ENCODE data around the gene PTPRN. TPM values are rescaled to one million over a fixed set of nuclear protein-coding genes. Genes with fewer than 3 reads are reported as not detected.
"Not testable (repeated sequence)": the region's sequence is repeated elsewhere in the genome, so short reads cannot be mapped to it uniquely, and the experiment has no call there.

Gene PTPRN
- total and polyA plus RNA-seq, 5 donors from 2014 or later = 0.28 TPM; not detected in 4

DNA sequence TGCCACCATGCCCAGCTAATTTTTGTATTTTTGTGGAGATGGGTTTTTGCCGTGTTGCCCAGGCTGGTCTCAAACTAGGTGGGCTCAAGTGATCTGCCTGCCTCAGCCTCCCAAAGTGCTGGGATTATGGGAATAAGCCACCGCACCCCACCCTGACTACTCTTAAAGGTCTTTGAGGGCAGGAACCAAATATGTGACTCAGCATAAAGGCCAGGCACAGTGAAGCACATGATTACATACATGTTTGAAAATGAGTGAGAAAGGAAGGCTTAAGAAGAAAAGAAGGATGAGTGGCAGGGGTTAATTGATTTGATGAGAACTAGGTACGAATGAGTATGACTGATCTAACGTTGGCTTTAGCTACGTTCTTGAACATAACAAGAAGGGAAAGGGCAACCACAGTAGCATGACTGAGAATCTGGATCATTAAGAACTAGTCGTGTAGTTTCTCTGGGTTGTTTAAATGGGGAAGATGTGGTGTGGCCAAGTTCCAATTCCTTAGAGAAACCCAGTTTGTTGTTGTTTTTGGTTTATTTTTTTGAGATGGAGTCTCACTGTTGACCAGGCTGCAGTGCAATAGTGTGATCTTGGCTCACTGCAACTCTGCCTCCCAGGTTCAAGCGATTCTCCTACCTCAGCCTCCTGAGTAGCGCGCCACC is 16.6 kb upstream of the PTPRN start:
- no peak overlapping the region for H3K27ac ChIP-seq (ENCODE audit: insufficient read depth, low read length, poor library complexity, severe bottlenecking)
- H3K4me3 ChIP-seq (ENCODE audit: low read depth, low read length) = no peak overlapping the region
- H3K4me3 Mint-ChIP-seq = no peak overlapping the region
- H3K27ac Mint-ChIP-seq = no peak overlapping the region
- H3K4me1 ChIP-seq (ENCODE audit: control insufficient read depth, insufficient read depth, low read length, poor library complexity, severe bottlenecking) = peaks cover 8% of the 10 kb centered on the region
- ATAC-seq (ENCODE audit: low read depth in 2 of 2) (no peak), DNase-seq (no peak)
- H3K36me3 Mint-ChIP-seq = no peaks in the 10 kb centered on the region
- no peaks in the 10 kb centered on the region for H3K9me3 ChIP-seq (ENCODE audit: control insufficient read depth in 2 of 2, low read length in 2 of 2)
- H3K27me3 Mint-ChIP-seq = peaks cover 25% of the 10 kb centered on the region
- peaks cover 0 to 4% (median 0%) of the 10 kb centered on the region in 7 donors for H3K9me3 Mint-ChIP-seq
- no peaks in the 10 kb centered on the region for H3K36me3 ChIP-seq (ENCODE audit: control insufficient read depth, insufficient read depth, low read length)
- H3K27me3 ChIP-seq (ENCODE audit: control insufficient read depth, insufficient read depth, low read length) = peaks cover 15% of the 10 kb centered on the region
- H3K4me1 Mint-ChIP-seq = peaks cover 0 to 15% (median 7%) of the 10 kb centered on the region in 4 donors

DNA sequence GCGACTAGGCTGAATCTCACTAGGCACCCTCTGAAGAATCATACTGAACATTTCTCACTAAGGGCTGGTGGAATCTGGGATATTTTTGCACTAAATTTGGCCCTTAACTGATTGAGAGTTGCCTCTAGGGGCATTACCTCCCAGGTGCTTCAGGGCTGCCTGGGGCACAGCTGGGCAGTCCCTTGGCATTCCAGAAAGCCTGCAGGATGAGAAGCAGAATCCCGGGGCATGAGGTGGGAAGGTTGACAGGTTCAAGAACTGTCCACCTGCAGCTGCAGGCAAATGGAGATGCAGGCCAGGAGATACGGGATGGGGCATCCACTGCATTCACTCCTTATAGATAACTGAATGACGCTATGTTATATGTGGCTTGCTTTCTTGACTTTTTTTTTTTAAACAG is 15.9 kb upstream of the PTPRN start:
- H3K36me3 Mint-ChIP-seq = no peaks in the 10 kb centered on the region
- no peaks in the 10 kb centered on the region for H3K9me3 ChIP-seq (ENCODE audit: control insufficient read depth in 2 of 2, low read length in 2 of 2)
- H3K4me3 Mint-ChIP-seq = no peak overlapping the region
- H3K27ac Mint-ChIP-seq = peak overlapping the region in 1 of 3 donors; percentile 12
- ATAC-seq (ENCODE audit: low read depth in 2 of 2) (no peak), DNase-seq (no peak)
- no peak overlapping the region for H3K4me3 ChIP-seq (ENCODE audit: low read depth, low read length)
- H3K27me3 Mint-ChIP-seq = peaks cover 19% of the 10 kb centered on the region
- H3K27ac ChIP-seq (ENCODE audit: insufficient read depth, low read length, poor library complexity, severe bottlenecking) = no peak overlapping the region
- H3K36me3 ChIP-seq (ENCODE audit: control insufficient read depth, insufficient read depth, low read length) = no peaks in the 10 kb centered on the region
- peaks cover 0 to 19% (median 8%) of the 10 kb centered on the region in 4 donors for H3K4me1 Mint-ChIP-seq
- H3K4me1 ChIP-seq (ENCODE audit: control insufficient read depth, insufficient read depth, low read length, poor library complexity, severe bottlenecking) = peaks cover 11% of the 10 kb centered on the region
- peaks cover 15% of the 10 kb centered on the region for H3K27me3 ChIP-seq (ENCODE audit: control insufficient read depth, insufficient read depth, low read length)
- H3K9me3 Mint-ChIP-seq = peaks cover 0 to 4% (median 0%) of the 10 kb centered on the region in 7 donors

- H3K9me3 Mint-ChIP-seq = peaks cover 0 to 3% (median 0%) of the 10 kb centered on the region in 7 donors
- no peaks in the 10 kb centered on the region for H3K36me3 Mint-ChIP-seq
- no peak for ATAC-seq (ENCODE audit: low read depth in 2 of 2)
- Histone ChIP-seq H3K27ac (ENCODE audit: insufficient read depth, low read length, poor library complexity, severe bottlenecking) (no peak overlapping the region), H3K4me3 (ENCODE audit: low read depth, low read length) (no peak overlapping the region), H3K9me3 (ENCODE audit: control insufficient read depth in 2 of 2, low read length in 2 of 2) (no peaks in the 10 kb centered on the region), H3K27me3 (ENCODE audit: control insufficient read depth, insufficient read depth, low read length) (peaks cover 12% of the 10 kb centered on the region), H3K4me1 (ENCODE audit: control insufficient read depth, insufficient read depth, low read length, poor library complexity, severe bottlenecking) (peaks cover 11% of the 10 kb centered on the region), H3K36me3 (ENCODE audit: control insufficient read depth, insufficient read depth, low read length) (no peaks in the 10 kb centered on the region)
- H3K27me3 Mint-ChIP-seq = peaks cover 10% of the 10 kb centered on the region
- H3K4me1 Mint-ChIP-seq = peaks cover 0 to 20% (median 8%) of the 10 kb centered on the region in 4 donors
- H3K4me3 Mint-ChIP-seq = no peak overlapping the region
- no peak for DNase-seq
- H3K27ac Mint-ChIP-seq = no peak overlapping the region
Observed at GRCh38 chr2:219323434-219323833, 14.2 kb upstream of the PTPRN start.

GRCh38 chr2:219314804-219315468 is 5.7 kb upstream of the PTPRN start:
- no peak for ATAC-seq (ENCODE audit: low read depth in 2 of 2)
- H3K4me1 Mint-ChIP-seq = peaks cover 0 to 2% (median 0%) of the 10 kb centered on the region in 4 donors
- H3K27me3 Mint-ChIP-seq = peaks cover 23% of the 10 kb centered on the region
- no peak overlapping the region for H3K4me3 ChIP-seq (ENCODE audit: low read depth, low read length)
- no peaks in the 10 kb centered on the region for H3K4me1 ChIP-seq (ENCODE audit: control insufficient read depth, insufficient read depth, low read length, poor library complexity, severe bottlenecking)
- H3K36me3 Mint-ChIP-seq = peaks cover 5% of the 10 kb centered on the region
- H3K27ac ChIP-seq (ENCODE audit: insufficient read depth, low read length, poor library complexity, severe bottlenecking) = no peak overlapping the region
- peaks cover 4% of the 10 kb centered on the region for H3K27me3 ChIP-seq (ENCODE audit: control insufficient read depth, insufficient read depth, low read length)
- H3K36me3 ChIP-seq (ENCODE audit: control insufficient read depth, insufficient read depth, low read length) = no peaks in the 10 kb centered on the region
- no peak for DNase-seq
- peaks cover 0 to 3% (median 0%) of the 10 kb centered on the region in 7 donors for H3K9me3 Mint-ChIP-seq
- H3K4me3 Mint-ChIP-seq = no peak overlapping the region
- no peak overlapping the region for H3K27ac Mint-ChIP-seq
- no peaks in the 10 kb centered on the region for H3K9me3 ChIP-seq (ENCODE audit: control insufficient read depth in 2 of 2, low read length in 2 of 2)

DNA sequence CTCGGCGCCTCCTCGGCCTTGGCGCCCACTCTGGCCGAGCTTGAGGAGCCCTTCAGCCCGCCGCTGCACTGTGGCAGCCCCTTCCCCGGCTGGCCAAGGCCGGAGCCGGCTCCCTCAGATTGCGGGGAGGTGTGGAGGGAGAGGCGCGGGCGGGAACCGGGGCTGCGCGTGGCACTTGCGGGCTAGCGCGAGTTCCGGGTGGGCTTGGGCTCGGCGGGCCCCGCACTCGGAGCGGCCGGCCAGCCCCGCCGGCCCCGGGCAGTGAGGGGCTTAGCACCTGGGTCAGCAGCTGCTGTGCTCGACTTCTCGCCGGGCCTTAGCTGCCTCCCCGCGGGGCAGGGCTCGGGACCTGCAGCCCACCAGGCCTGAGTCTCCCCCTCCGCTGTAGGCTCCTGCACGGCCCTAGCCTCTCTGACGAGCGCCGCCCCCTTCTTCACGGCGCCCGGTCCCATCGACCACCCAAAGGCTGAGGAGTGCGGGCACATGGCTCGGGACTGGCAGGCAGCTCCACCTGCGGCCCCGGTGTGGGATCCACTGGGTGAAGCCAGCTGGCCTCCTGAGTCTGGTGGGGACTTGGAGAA is 3.6 kb upstream of the PTPRN start:
- H3K27me3 Mint-ChIP-seq = peaks cover 37% of the 10 kb centered on the region
- not testable (repeated sequence) for H3K9me3 ChIP-seq (ENCODE audit: control insufficient read depth in 2 of 2, low read length in 2 of 2); H3K9me3 Mint-ChIP-seq; H3K4me1 Mint-ChIP-seq; DNase-seq; H3K4me3 ChIP-seq (ENCODE audit: low read depth, low read length); H3K27ac ChIP-seq (ENCODE audit: insufficient read depth, low read length, poor library complexity, severe bottlenecking); H3K36me3 Mint-ChIP-seq; H3K4me3 Mint-ChIP-seq; ATAC-seq (ENCODE audit: low read depth in 2 of 2); H3K27ac Mint-ChIP-seq; H3K36me3 ChIP-seq (ENCODE audit: control insufficient read depth, insufficient read depth, low read length); H3K4me1 ChIP-seq (ENCODE audit: control insufficient read depth, insufficient read depth, low read length, poor library complexity, severe bottlenecking)
- peaks cover 11% of the 10 kb centered on the region for H3K27me3 ChIP-seq (ENCODE audit: control insufficient read depth, insufficient read depth, low read length)

GRCh38 chr2:219308142-219309101 is 779 bp downstream of the PTPRN start:
- Mint-ChIP-seq H3K27ac (no peak overlapping the region), H3K4me3 (no peak overlapping the region)

GRCh38 chr2:219306047-219306446 is 3.2 kb downstream of the PTPRN start:
- peaks cover 78% of the 10 kb centered on the region for H3K27me3 Mint-ChIP-seq
- Histone ChIP-seq H3K36me3 (ENCODE audit: control insufficient read depth, insufficient read depth, low read length) (no peaks in the 10 kb centered on the region), H3K4me1 (ENCODE audit: control insufficient read depth, insufficient read depth, low read length, poor library complexity, severe bottlenecking) (no peaks in the 10 kb centered on the region), H3K9me3 (ENCODE audit: control insufficient read depth in 2 of 2, low read length in 2 of 2) (no peaks in the 10 kb centered on the region), H3K4me3 (ENCODE audit: low read depth, low read length) (no peak overlapping the region), H3K27ac (ENCODE audit: insufficient read depth, low read length, poor library complexity, severe bottlenecking) (no peak overlapping the region), H3K27me3 (ENCODE audit: control insufficient read depth, insufficient read depth, low read length) (peaks cover 20% of the 10 kb centered on the region)
- DNase-seq (no peak), ATAC-seq (ENCODE audit: low read depth in 2 of 2) (no peak)
- H3K36me3 Mint-ChIP-seq = no peaks in the 10 kb centered on the region
- peaks cover 0 to 2% (median 0%) of the 10 kb centered on the region in 4 donors for H3K4me1 Mint-ChIP-seq
- no peak overlapping the region for H3K4me3 Mint-ChIP-seq
- peaks cover 0 to 6% (median 3%) of the 10 kb centered on the region in 7 donors for H3K9me3 Mint-ChIP-seq
- H3K27ac Mint-ChIP-seq = no peak overlapping the region

More at GRCh38 chr2:219308142-219309101, 779 bp downstream of the PTPRN start:
- peaks cover 0 to 6% (median 3%) of the 10 kb centered on the region in 7 donors for H3K9me3 Mint-ChIP-seq
- DNase-seq (peak; percentile 33 to 57 (median 52)), ATAC-seq (ENCODE audit: low read depth in 2 of 2) (peak; percentile 45 to 66)
- peaks cover 2% of the 10 kb centered on the region for H3K36me3 Mint-ChIP-seq
- H3K4me1 Mint-ChIP-seq = peaks cover 0 to 2% (median 0%) of the 10 kb centered on the region in 4 donors
- H3K27me3 ChIP-seq (ENCODE audit: control insufficient read depth, insufficient read depth, low read length) = peaks cover 18% of the 10 kb centered on the region
- H3K27ac ChIP-seq (ENCODE audit: insufficient read depth, low read length, poor library complexity, severe bottlenecking) = no peak overlapping the region
- no peaks in the 10 kb centered on the region for H3K36me3 ChIP-seq (ENCODE audit: control insufficient read depth, insufficient read depth, low read length)
- H3K9me3 ChIP-seq (ENCODE audit: control insufficient read depth in 2 of 2, low read length in 2 of 2) = no peaks in the 10 kb centered on the region
- no peak overlapping the region for H3K4me3 ChIP-seq (ENCODE audit: low read depth, low read length)
- no peaks in the 10 kb centered on the region for H3K4me1 ChIP-seq (ENCODE audit: control insufficient read depth, insufficient read depth, low read length, poor library complexity, severe bottlenecking)
- peaks cover 66% of the 10 kb centered on the region for H3K27me3 Mint-ChIP-seq
